Activated CD8-positive, alpha-beta T cell treated with anti-CD3 and anti-CD28 coated beads, Interleukin-2, amount 10 ng/mL, durations not matched to agents 7 days and 5 days (primary cell): Measurements from ENCODE around the gene PIGS. TPM values are rescaled to one million over a fixed set of nuclear protein-coding genes. Genes with fewer than 3 reads are reported as not detected.
A peak's percentile ranks its signal among the peaks of the same experiment; 100 is the strongest.

Source experiments
- ATAC-seq: fragments of 150-1000 bp; cut with Tn5 transposase; one replicate; pipeline ENCODE4 v1.10.0; 2021; ENCODE audit warnings: moderate library complexity
- CTCF ChIA-PET: fragments of 350-600 bp; sonication (Branson Sonifier 250); formaldehyde crosslinking; loops from one replicate; lab custom pipeline; 2021; ENCODE audit warnings: antibody characterized with exemption; lab: Charles Lee
- POLR2A ChIA-PET: fragments of 350-600 bp; sonication (Branson Sonifier 250); formaldehyde crosslinking; loops from one replicate; lab custom pipeline; 2021; ENCODE audit warnings: antibody characterized with exemption; lab: Charles Lee
- DNase-seq: peaks from one replicate; pipeline ENCODE4 v3.0.0-alpha.2; 2020
- H3K27ac Mint-ChIP-seq: one replicate; pipeline ENCODE4 v1.8.0; 2021; ENCODE audit warnings: mild to moderate bottlenecking, mixed read lengths
- H3K27me3 Mint-ChIP-seq: one replicate; pipeline ENCODE4 v1.8.0; 2021; ENCODE audit warnings: low read depth, mixed read lengths
- H3K36me3 Mint-ChIP-seq: one replicate; pipeline ENCODE4 v1.8.0; 2021; ENCODE audit warnings: low read depth, mixed read lengths
- H3K4me1 Mint-ChIP-seq: one replicate; pipeline ENCODE4 v1.8.0; 2021; ENCODE audit warnings: low read depth, mixed read lengths
- H3K4me3 Mint-ChIP-seq: one replicate; pipeline ENCODE4 v1.8.0; 2021; ENCODE audit warnings: mild to moderate bottlenecking, mixed read lengths
- H3K9me3 Mint-ChIP-seq: one replicate; pipeline ENCODE4 v1.8.0; 2022; ENCODE audit warnings: mixed read lengths; ENCODE audit not compliant: insufficient read depth
- total RNA-seq, 2 experiments: library from RNA; stranded (reverse); gene quantifications; one replicate each; pipeline ENCODE4 v1.2.3, GENCODE V29; 2021

PIGS gene
- total RNA-seq, 2 experiments from 2014 or later, result 60.0 to 61.1 TPM

- ATAC-seq, result peak; percentile 60
- Mint-ChIP-seq H3K27me3 (no peaks in the 10 kb centered on the region), H3K27ac (peak overlapping the region; percentile 91), H3K4me1 (peaks cover 19% of the 10 kb centered on the region), H3K36me3 (peaks cover 23% of the 10 kb centered on the region), H3K9me3 (no peaks in the 10 kb centered on the region), H3K4me3 (peak overlapping the region; percentile 84)
- ChIA-PET CTCF (interaction anchor here (1.1 to 1.7 kb wide), 4 partner anchors 12 to 107 kb away, joined by 3 to 12 read pairs (median 8); no protein-coding TSS in a partner anchor), POLR2A (interaction anchor here (0.6 to 2.6 kb wide), 19 partner anchors 11 to 264 kb away, joined by 3 to 19 read pairs (median 5); partner anchors contain the start of genes ALDOC, BLTP2, IFT20 and PIGS)
- peak; percentile 68 for DNase-seq
Observed at GRCh38 chr17:28599311-28600184, 28.2 kb upstream of the PIGS start.

- Mint-ChIP-seq H3K27ac (peak within 1 kb of the TSS; percentile 91), H3K27me3 (no peaks in the 10 kb centered on the region), H3K4me1 (peaks cover 20% of the 10 kb centered on the region), H3K4me3 (peak within 1 kb of the TSS; percentile 84), H3K9me3 (no peaks in the 10 kb centered on the region), H3K36me3 (peaks cover 25% of the 10 kb centered on the region)
- CTCF ChIA-PET, result interaction anchor here (1.1 to 3.1 kb wide), 5 partner anchors 13 to 45 kb away, joined by 6 to 14 read pairs (median 8); partner anchors contain the start of gene ALDOC
- peak; percentile 96 for DNase-seq
- ATAC-seq, result peak; percentile 95
- POLR2A ChIA-PET, result interaction anchor here (0.6 to 2.6 kb wide), 21 partner anchors 10 to 232 kb away, joined by 3 to 19 read pairs (median 4); partner anchors contain the start of genes ALDOC, BLTP2, PIGS and SDF2
Observed at GRCh38 chr17:28598799-28599310, 27.5 kb upstream of the PIGS start, which contains the start of gene SPAG5. SPAG5 (minus strand) TSS chr17:28599025; CDS start chr17:28598946, 79 bp downstream.

- ATAC-seq, result no peak
- Mint-ChIP-seq H3K27me3 (no peaks in the 10 kb centered on the region), H3K9me3 (no peaks in the 10 kb centered on the region), H3K4me3 (peak overlapping the region; percentile 84), H3K36me3 (peaks cover 26% of the 10 kb centered on the region), H3K4me1 (peaks cover 21% of the 10 kb centered on the region), H3K27ac (peak overlapping the region; percentile 91)
- ChIA-PET CTCF (interaction anchor here (1.0 to 3.1 kb wide), 6 partner anchors 10 to 48 kb away, joined by 3 to 14 read pairs (median 6); partner anchors contain the start of gene ALDOC), POLR2A (interaction anchor here (0.8 to 2.6 kb wide), 12 partner anchors 10 to 212 kb away, joined by 3 to 19 read pairs (median 4); partner anchors contain the start of genes ALDOC, PIGS, SDF2 and SUPT6H)
- DNase-seq, result no peak
Observed at GRCh38 chr17:28598389-28598788, 27.1 kb upstream of the PIGS start.

- CTCF ChIA-PET, result interaction anchor here (1.0 to 3.1 kb wide), 6 partner anchors 9 to 49 kb away, joined by 3 to 14 read pairs (median 6); partner anchors contain the start of gene ALDOC
- Mint-ChIP-seq H3K27ac (peak overlapping the region; percentile 91), H3K4me3 (peak overlapping the region; percentile 84), H3K9me3 (no peaks in the 10 kb centered on the region), H3K4me1 (peaks cover 21% of the 10 kb centered on the region), H3K27me3 (no peaks in the 10 kb centered on the region), H3K36me3 (peaks cover 32% of the 10 kb centered on the region)
- POLR2A ChIA-PET, result interaction anchor here (0.8 to 2.6 kb wide), 10 partner anchors 9 to 64 kb away, joined by 3 to 19 read pairs (median 4); partner anchors contain the start of genes ALDOC, PIGS, SDF2 and SUPT6H
- ATAC-seq, result no peak
- DNase-seq, result no peak
Observed at GRCh38 chr17:28597606-28598383, 26.5 kb upstream of the PIGS start.

GRCh38 chr17:28592260-28592659, 20.9 kb upstream of the PIGS start:
- H3K4me3 Mint-ChIP-seq, result no peak overlapping the region
- no peaks in the 10 kb centered on the region for H3K27me3 Mint-ChIP-seq
- H3K27ac Mint-ChIP-seq, result no peak overlapping the region
- no peak for DNase-seq
- peaks cover 4% of the 10 kb centered on the region for H3K4me1 Mint-ChIP-seq
- no peaks in the 10 kb centered on the region for H3K9me3 Mint-ChIP-seq
- ChIA-PET POLR2A (interaction anchor here (0.8 kb wide), 1 partner anchor 70 kb away, joined by 4 read pairs; the partner anchor contains the start of gene SUPT6H), CTCF (interaction anchor here (1.7 kb wide), 1 partner anchor 55 kb away, joined by 5 read pairs; no protein-coding TSS in a partner anchor)
- H3K36me3 Mint-ChIP-seq, result peaks cover 50% of the 10 kb centered on the region
- no peak for ATAC-seq

- ATAC-seq, result no peak
- peak overlapping the region; percentile 16 for H3K27ac Mint-ChIP-seq
- H3K4me1 Mint-ChIP-seq, result no peaks in the 10 kb centered on the region
- CTCF ChIA-PET, result no interaction called here
- no peaks in the 10 kb centered on the region for H3K27me3 Mint-ChIP-seq
- H3K9me3 Mint-ChIP-seq, result no peaks in the 10 kb centered on the region
- DNase-seq, result no peak
- POLR2A ChIA-PET, result no interaction called here
- no peak overlapping the region for H3K4me3 Mint-ChIP-seq
- H3K36me3 Mint-ChIP-seq, result peaks cover 13% of the 10 kb centered on the region
Observed at GRCh38 chr17:28585851-28586250, 14.5 kb upstream of the PIGS start.

- H3K9me3 Mint-ChIP-seq, result no peaks in the 10 kb centered on the region
- ChIA-PET CTCF (no interaction called here), POLR2A (interaction anchor here (1.3 to 1.6 kb wide), 2 partner anchors 14 kb away, joined by 4 read pairs; no protein-coding TSS in a partner anchor)
- H3K36me3 Mint-ChIP-seq, result peaks cover 23% of the 10 kb centered on the region
- no peak overlapping the region for H3K27ac Mint-ChIP-seq
- H3K27me3 Mint-ChIP-seq, result no peaks in the 10 kb centered on the region
- no peak overlapping the region for H3K4me3 Mint-ChIP-seq
- DNase-seq, result no peak
- peaks cover 8% of the 10 kb centered on the region for H3K4me1 Mint-ChIP-seq
- ATAC-seq, result no peak
Observed at GRCh38 chr17:28584434-28584833, 13.1 kb upstream of the PIGS start.

- ChIA-PET CTCF (no interaction called here), POLR2A (interaction anchor here (0.6 kb wide), 1 partner anchor 14 kb away, joined by 3 read pairs; no protein-coding TSS in a partner anchor)
- H3K9me3 Mint-ChIP-seq, result no peaks in the 10 kb centered on the region
- no peaks in the 10 kb centered on the region for H3K27me3 Mint-ChIP-seq
- DNase-seq (no peak), ATAC-seq (no peak)
- H3K27ac Mint-ChIP-seq, result no peak overlapping the region
- H3K4me1 Mint-ChIP-seq, result peaks cover 10% of the 10 kb centered on the region
- H3K4me3 Mint-ChIP-seq, result no peak overlapping the region
- H3K36me3 Mint-ChIP-seq, result peaks cover 30% of the 10 kb centered on the region
Observed at GRCh38 chr17:28582513-28582912, 11.2 kb upstream of the PIGS start.

GRCh38 chr17:28580959-28581358, 9.6 kb upstream of the PIGS start:
- POLR2A ChIA-PET, result interaction anchor here (0.9 kb wide), 2 partner anchors 13 to 17 kb away, joined by 3 to 4 read pairs; no protein-coding TSS in a partner anchor
- Mint-ChIP-seq H3K9me3 (no peaks in the 10 kb centered on the region), H3K4me3 (no peak overlapping the region), H3K4me1 (peaks cover 22% of the 10 kb centered on the region), H3K27me3 (no peaks in the 10 kb centered on the region), H3K27ac (no peak overlapping the region), H3K36me3 (peaks cover 43% of the 10 kb centered on the region)
- ATAC-seq, result no peak
- DNase-seq, result no peak
- CTCF ChIA-PET, result interaction anchor here (0.7 to 2.3 kb wide), 2 partner anchors 10 to 31 kb away, joined by 3 to 12 read pairs; partner anchors contain the start of gene PIGS

- DNase-seq, result no peak
- ChIA-PET CTCF (interaction anchor here (1.0 to 2.3 kb wide), 2 partner anchors 30 to 32 kb away, joined by 3 to 12 read pairs; no protein-coding TSS in a partner anchor), POLR2A (interaction anchor here (0.6 to 2.8 kb wide), 4 partner anchors 15 to 66 kb away, joined by 3 to 18 read pairs (median 4); partner anchors contain the start of gene SPAG5)
- peak overlapping the region; percentile 10 for H3K27ac Mint-ChIP-seq
- no peaks in the 10 kb centered on the region for H3K9me3 Mint-ChIP-seq
- no peak for ATAC-seq
- H3K36me3 Mint-ChIP-seq, result peaks cover 48% of the 10 kb centered on the region
- H3K4me1 Mint-ChIP-seq, result peaks cover 34% of the 10 kb centered on the region
- no peaks in the 10 kb centered on the region for H3K27me3 Mint-ChIP-seq
- H3K4me3 Mint-ChIP-seq, result no peak overlapping the region
Observed at GRCh38 chr17:28579526-28579925, 8.2 kb upstream of the PIGS start.
